B cell (primary cell): ENCODE results near the gene RARA. TPM values are rescaled to one million over a fixed set of nuclear protein-coding genes. Genes with fewer than 3 reads are reported as not detected.

ENCODE experiments used
- ATAC-seq: fragments of 200-7000 bp; cut with Tn5 transposase; one replicate; pipeline ENCODE4 v1.10.0; 2021; ENCODE audit warnings: low read depth, mild to moderate bottlenecking, moderate number of reproducible peaks, moderate library complexity
- CTCF ChIA-PET: fragments of 350-600 bp; sonication (Branson Sonifier 250); formaldehyde crosslinking; loops from one replicate; lab custom pipeline; 2021; ENCODE audit warnings: antibody characterized with exemption, inconsistent platforms; lab: Charles Lee
- POLR2A ChIA-PET: fragments of 350-600 bp; sonication (Branson Sonifier 250); formaldehyde crosslinking; loops from one replicate; lab custom pipeline; 2021; ENCODE audit warnings: antibody characterized with exemption; lab: Charles Lee
- DNase-seq: peaks from one replicate; pipeline ENCODE4 v3.0.0; 2013
- H2AFZ ChIP-seq: 2 replicates; pipeline ENCODE4 v1.6.1; 2012; ENCODE audit warnings: mild to moderate bottlenecking, low read depth, low read length; ENCODE audit not compliant: insufficient read depth, poor library complexity, severe bottlenecking
- H3K27ac ChIP-seq, 2 donors: 1 replicate in 1 of 2; 2 replicates in 1 of 2; pipeline ENCODE4 v1.5.1; 2012 to 2013; ENCODE audit warnings: low read length in 2 of 2, mild to moderate bottlenecking in 2 of 2, moderate library complexity in 1 of 2
- H3K27me3 ChIP-seq, 4 experiments: fragments of 200-600 bp in 1 of 4; sonication (generic) in 1 of 4; replicated peaks in 1 of 4; 1 replicate in 2 of 4; 2 replicates in 2 of 4; pipeline versions ENCODE4 v1.6.1 to v1.7.0; 2013 to 2016; ENCODE audit warnings: low read length in 3 of 4, mild to moderate bottlenecking in 2 of 4, mixed read lengths in 1 of 4, moderate library complexity in 1 of 4; ENCODE audit not compliant: insufficient read depth in 4 of 4, control insufficient read depth in 3 of 4; ENCODE audit errors: control extremely low read depth in 1 of 4
- H3K36me3 ChIP-seq, 2 experiments: replicated peaks in 1 of 2; 1 replicate in 1 of 2; 2 replicates in 1 of 2; pipeline versions ENCODE4 v1.6.1 to v1.7.1; 2013; ENCODE audit warnings: low read length in 1 of 2; ENCODE audit not compliant: insufficient read depth in 2 of 2, control insufficient read depth in 1 of 2; ENCODE audit errors: control extremely low read depth in 1 of 2, extremely low read depth in 1 of 2
- H3K4me1 ChIP-seq, 2 donors: fragments of 200-600 bp in 1 of 2; sonication (generic) in 1 of 2; 1 replicate in 1 of 2; 2 replicates in 1 of 2; pipeline versions ENCODE4 v1.5.1 to v1.6.1; 2013 to 2017; ENCODE audit warnings: low read length in 2 of 2; ENCODE audit not compliant: control insufficient read depth in 2 of 2, insufficient read depth in 2 of 2
- H3K4me2 ChIP-seq: replicated peaks from 2 replicates; pipeline ENCODE3; 2012; ENCODE audit warnings: mild to moderate bottlenecking, low read depth, low read length; ENCODE audit not compliant: poor library complexity, severe bottlenecking
- H3K4me3 ChIP-seq, 5 experiments: fragments of 200-600 bp in 1 of 5; sonication (generic) in 1 of 5; 1 replicate in 3 of 5; 2 replicates in 2 of 5; pipeline versions ENCODE4 v1.5.1 to v1.7.0; 2011 to 2016; ENCODE audit warnings: low read length in 4 of 5, mild to moderate bottlenecking in 4 of 5, low read depth in 2 of 5, control low read depth in 1 of 5, moderate library complexity in 1 of 5; ENCODE audit not compliant: insufficient read depth in 1 of 5; ENCODE audit errors: control extremely low read depth in 1 of 5, extremely low read depth in 1 of 5
- H3K79me2 ChIP-seq: fragments of 200-600 bp; sonication (generic); one replicate; pipeline ENCODE4 v1.6.0; 2016; ENCODE audit warnings: low read length; ENCODE audit not compliant: control insufficient read depth, insufficient read depth
- H3K9ac ChIP-seq: fragments of 200-600 bp; sonication (generic); 2 replicates; pipeline ENCODE4 v1.6.1; 2017; ENCODE audit warnings: mild to moderate bottlenecking, low read length, moderate library complexity
- H3K9me3 ChIP-seq, 3 donors: one replicate each; pipeline versions ENCODE4 v1.6.1 to v1.7.1; 2013; ENCODE audit warnings: low read length in 2 of 3; ENCODE audit not compliant: control insufficient read depth in 2 of 3, insufficient read depth in 1 of 3; ENCODE audit errors: control extremely low read depth in 1 of 3
- H4K20me1 ChIP-seq: 2 replicates; pipeline ENCODE4 v1.6.0; 2012; ENCODE audit warnings: mild to moderate bottlenecking, low read length; ENCODE audit not compliant: insufficient read depth, control insufficient read depth, poor library complexity, severe bottlenecking
- H3K27ac Mint-ChIP-seq: one replicate; pipeline ENCODE4 v1.8.0; 2021; ENCODE audit warnings: mixed read lengths
- H3K27me3 Mint-ChIP-seq: one replicate; pipeline ENCODE4 v1.8.0; 2021; ENCODE audit warnings: mixed read lengths
- H3K4me1 Mint-ChIP-seq: one replicate; pipeline ENCODE4 v1.8.0; 2021; ENCODE audit warnings: mixed read lengths
- H3K4me3 Mint-ChIP-seq: one replicate; pipeline ENCODE4 v1.8.0; 2021; ENCODE audit warnings: mixed read lengths
- H3K9me3 Mint-ChIP-seq: one replicate; pipeline ENCODE4 v1.8.0; 2022; ENCODE audit warnings: mixed read lengths; ENCODE audit not compliant: insufficient read depth
- EZH2 ChIP-seq: IDR thresholded peaks from 2 replicates; pipeline ENCODE4 v1.6.1; 2012; ENCODE audit warnings: borderline replicate concordance, low read depth, mild to moderate bottlenecking, moderate library complexity, low read length; ENCODE audit not compliant: insufficient read depth, poor library complexity, severe bottlenecking
- WGBS: methylation state at CpG from one replicate; pipeline ENCODE4 v1.1.5; 2013; ENCODE audit warnings: missing lambda C conversion rate; ENCODE audit not compliant: insufficient coverage; 5-methylcytosine and 5-hydroxymethylcytosine counted together
- intact Hi-C: fragments of 100-400 bp; cut with micrococcal nuclease; formaldehyde crosslinking; loops from one replicate; pipeline ENCODE4 v1.10.0; 2022
- polyA plus RNA-seq: library from polyadenylated mRNA; depleted of rRNA; stranded (reverse); fragments of >200 nt; gene quantifications from 2 replicates; pipeline ENCODE4 v1.2.3, GENCODE V29; 2012
- total RNA-seq, 2 donors: library from RNA; stranded (reverse); fragments of 120-200 nt in 1 of 2; gene quantifications; 1 replicate in 1 of 2; 2 replicates in 1 of 2; pipeline versions ENCODE4 v1.2.3 to v1.2.4, GENCODE V29; 2013 to 2022
- TF ChIP-seq, protein P1 (sequence below): fragments of 200-600 bp; IDR thresholded peaks from one replicate; pipeline ENCODE4 v1.8.0; 2022; ENCODE audit warnings: antibody characterized with exemption, mild to moderate bottlenecking

The RARA gene
- total and polyA plus RNA-seq, 2 donors (not counting 1 experiment from before 2014, with no cell fraction given), result 20.7 to 86.2 TPM

DNA sequence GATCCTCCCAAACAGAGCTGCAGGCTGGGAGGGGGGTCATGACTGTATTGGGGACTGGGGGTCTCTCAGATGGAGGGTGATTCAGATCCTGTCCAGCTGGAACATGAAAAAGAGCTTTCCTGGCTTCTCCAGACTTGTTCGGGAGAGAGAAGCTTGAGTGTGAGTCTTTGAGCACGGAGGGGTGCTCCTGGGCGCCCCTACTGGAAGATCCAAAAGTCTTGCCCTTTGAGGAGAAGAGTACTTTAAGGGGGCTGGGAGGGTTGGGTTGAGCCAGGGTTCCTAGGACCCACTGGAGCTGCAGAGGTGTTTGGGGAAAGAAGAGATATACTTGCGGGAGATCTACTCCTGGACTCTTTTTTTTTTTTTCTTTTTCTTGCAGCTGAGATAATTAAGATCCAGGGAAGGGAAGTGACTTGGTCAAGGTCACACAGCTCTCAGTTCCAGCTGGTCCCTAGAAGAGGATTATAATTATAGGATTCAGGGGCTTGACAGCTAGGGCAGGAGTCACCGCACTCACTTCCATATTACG, 8.4 kb downstream of the RARA start:
- peak overlapping the region; percentile 97 for H3K4me3 Mint-ChIP-seq
- H3K27me3 ChIP-seq, result no peaks in the 10 kb centered on the region
- H3K9me3 Mint-ChIP-seq, result no peaks in the 10 kb centered on the region
- H3K4me3 ChIP-seq, result peak overlapping the region; percentile 87 to 100 (median 93)
- peaks cover 8% of the 10 kb centered on the region for H4K20me1 ChIP-seq
- POLR2A ChIA-PET, result interaction anchor here (0.6 to 1.3 kb wide), 8 partner anchors 8 to 218 kb away, joined by 3 to 10 read pairs (median 4); partner anchors contain the start of gene RARA
- H3K36me3 ChIP-seq, result no peaks in the 10 kb centered on the region
- peak; percentile 60 for DNase-seq
- H2AFZ ChIP-seq, result peak overlapping the region; percentile 63
- 23% methylated on average over 3 of the region's 6 CpGs for WGBS
- CTCF ChIA-PET, result interaction anchor here (0.5 to 30.5 kb wide), 15 partner anchors 8 to 1600 kb away, joined by 3 to 871 read pairs (median 4); partner anchors contain the start of genes GJD3 and RARA
- intact Hi-C loops, result no loop called here
- H3K79me2 ChIP-seq, result peaks cover 58% of the 10 kb centered on the region
- H3K27me3 Mint-ChIP-seq, result no peaks in the 10 kb centered on the region
- no peak for ATAC-seq
- H3K27ac Mint-ChIP-seq, result no peak overlapping the region
- H3K9ac ChIP-seq, result peak overlapping the region; percentile 92
- peak overlapping the region; percentile 98 for H3K4me2 ChIP-seq
- H3K4me1 ChIP-seq, result peaks cover 58 to 78% of the 10 kb centered on the region in 2 donors
- H3K9me3 ChIP-seq, result no peaks in the 10 kb centered on the region
- peak overlapping the region; percentile 42 to 96 for H3K27ac ChIP-seq
- TF ChIP-seq EZH2, result no peak
- TF ChIP-seq, protein P1, sequence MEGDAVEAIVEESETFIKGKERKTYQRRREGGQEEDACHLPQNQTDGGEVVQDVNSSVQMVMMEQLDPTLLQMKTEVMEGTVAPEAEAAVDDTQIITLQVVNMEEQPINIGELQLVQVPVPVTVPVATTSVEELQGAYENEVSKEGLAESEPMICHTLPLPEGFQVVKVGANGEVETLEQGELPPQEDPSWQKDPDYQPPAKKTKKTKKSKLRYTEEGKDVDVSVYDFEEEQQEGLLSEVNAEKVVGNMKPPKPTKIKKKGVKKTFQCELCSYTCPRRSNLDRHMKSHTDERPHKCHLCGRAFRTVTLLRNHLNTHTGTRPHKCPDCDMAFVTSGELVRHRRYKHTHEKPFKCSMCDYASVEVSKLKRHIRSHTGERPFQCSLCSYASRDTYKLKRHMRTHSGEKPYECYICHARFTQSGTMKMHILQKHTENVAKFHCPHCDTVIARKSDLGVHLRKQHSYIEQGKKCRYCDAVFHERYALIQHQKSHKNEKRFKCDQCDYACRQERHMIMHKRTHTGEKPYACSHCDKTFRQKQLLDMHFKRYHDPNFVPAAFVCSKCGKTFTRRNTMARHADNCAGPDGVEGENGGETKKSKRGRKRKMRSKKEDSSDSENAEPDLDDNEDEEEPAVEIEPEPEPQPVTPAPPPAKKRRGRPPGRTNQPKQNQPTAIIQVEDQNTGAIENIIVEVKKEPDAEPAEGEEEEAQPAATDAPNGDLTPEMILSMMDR, result peak; percentile 74
- H3K4me1 Mint-ChIP-seq, result peaks cover 77% of the 10 kb centered on the region
